Activated naive CD4-positive, alpha-beta T cell treated with anti-CD3 and anti-CD28 coated beads, Interleukin-2, amount 50 U/mL, for 72 hours (primary cell): ENCODE data around the gene ERMAP. TPM values are rescaled to one million over a fixed set of nuclear protein-coding genes. Genes with fewer than 3 reads are reported as not detected.
"Not testable (repeated sequence)": the region's sequence is repeated elsewhere in the genome, so short reads cannot be mapped to it uniquely, and the experiment has no call there.

ENCODE experiments used
- ATAC-seq, 2 donors: fragments of 150-1000 bp; cut with Tn5 transposase; 2 replicates each; pipeline ENCODE4 v1.10.0; 2021; ENCODE audit warnings: mild to moderate bottlenecking in 2 of 2, moderate library complexity in 2 of 2
- DNase-seq, 2 donors: peaks; one replicate each; pipeline ENCODE4 v3.0.0; 2021 to 2022; ENCODE audit warnings: low spot score in 2 of 2
- H3K27ac Mint-ChIP-seq, 2 donors: one replicate each; pipeline ENCODE4 v1.8.0; 2022; ENCODE audit warnings: mild to moderate bottlenecking in 2 of 2, mixed read lengths in 2 of 2
- H3K36me3 Mint-ChIP-seq, 2 donors: one replicate each; pipeline ENCODE4 v1.8.0; 2022; ENCODE audit warnings: mixed read lengths in 2 of 2
- H3K9me3 Mint-ChIP-seq, 2 donors: one replicate each; pipeline ENCODE4 v1.8.0; 2022; ENCODE audit warnings: mixed read lengths in 2 of 2
- total RNA-seq, 2 donors: library from RNA; stranded (reverse); gene quantifications; one replicate each; pipeline ENCODE4 v1.2.3, GENCODE V29; 2022

Gene ERMAP
- total RNA-seq, 2 donors from 2014 or later: 4.3 to 5.0 TPM

GRCh38 chr1:42797414-42797813 is 19.5 kb upstream of the ERMAP start:
- ATAC-seq (no peak), DNase-seq (no peak)
- H3K27ac Mint-ChIP-seq: no peak overlapping the region

GRCh38 chr1:42797979-42798378 is 18.9 kb upstream of the ERMAP start:
- Mint-ChIP-seq H3K27ac (no peak overlapping the region), H3K9me3 (no peaks in the 10 kb centered on the region), H3K36me3 (no peaks in the 10 kb centered on the region)
- ATAC-seq (no peak), DNase-seq (no peak)

More at GRCh38 chr1:42797414-42797813, 19.5 kb upstream of the ERMAP start:
- Mint-ChIP-seq H3K9me3 (no peaks in the 10 kb centered on the region), H3K36me3 (no peaks in the 10 kb centered on the region)

GRCh38 chr1:42801832-42802473 is 15.0 kb upstream of the ERMAP start:
- no peak overlapping the region for H3K27ac Mint-ChIP-seq
- no peaks in the 10 kb centered on the region for H3K9me3 Mint-ChIP-seq
- DNase-seq: no peak
- peaks cover 0 to 11% of the 10 kb centered on the region in 2 donors for H3K36me3 Mint-ChIP-seq
- ATAC-seq: no peak

GRCh38 chr1:42806171-42806570 is 10.8 kb upstream of the ERMAP start:
- DNase-seq (no peak), ATAC-seq (no peak)
- Mint-ChIP-seq H3K9me3 (no peaks in the 10 kb centered on the region), H3K27ac (no peak overlapping the region), H3K36me3 (peaks cover 0 to 11% of the 10 kb centered on the region in 2 donors)

GRCh38 chr1:42806593-42806992 is 10.3 kb upstream of the ERMAP start:
- ATAC-seq (no peak), DNase-seq (no peak)
- Mint-ChIP-seq H3K9me3 (no peaks in the 10 kb centered on the region), H3K27ac (no peak overlapping the region), H3K36me3 (peaks cover 3 to 11% of the 10 kb centered on the region in 2 donors)

GRCh38 chr1:42807056-42807668 is 9.8 kb upstream of the ERMAP start:
- DNase-seq (no peak), ATAC-seq (no peak)
- no peak overlapping the region for H3K27ac Mint-ChIP-seq
- H3K36me3 Mint-ChIP-seq: peaks cover 5 to 11% of the 10 kb centered on the region in 2 donors
- H3K9me3 Mint-ChIP-seq: no peaks in the 10 kb centered on the region

GRCh38 chr1:42814815-42815214 is 2.1 kb upstream of the ERMAP start:
- ATAC-seq, H3K36me3 Mint-ChIP-seq, DNase-seq, H3K9me3 Mint-ChIP-seq, H3K27ac Mint-ChIP-seq: not testable (repeated sequence)

- Mint-ChIP-seq H3K27ac (peak overlapping the region; percentile 30 to 80), H3K36me3 (peaks cover 5% of the 10 kb centered on the region in 2 donors), H3K9me3 (no peaks in the 10 kb centered on the region)
- peak in 1 of 2 donors; percentile 13 for DNase-seq
- ATAC-seq: peak in 1 of 2 donors; percentile 19
Measured at GRCh38 chr1:42815941-42816584, 859 bp upstream of the ERMAP start.

- Mint-ChIP-seq H3K36me3 (peaks cover 0 to 5% of the 10 kb centered on the region in 2 donors), H3K27ac (peak overlapping the region in 1 of 2 donors; percentile 80), H3K9me3 (no peaks in the 10 kb centered on the region)
- no peak for DNase-seq
- no peak for ATAC-seq
Measured at GRCh38 chr1:42817440-42817767, 482 bp downstream of the ERMAP start.

- no peak for ATAC-seq
- peaks cover 0 to 5% of the 10 kb centered on the region in 2 donors for H3K36me3 Mint-ChIP-seq
- DNase-seq: no peak
- no peaks in the 10 kb centered on the region for H3K9me3 Mint-ChIP-seq
- peak overlapping the region in 1 of 2 donors; percentile 80 for H3K27ac Mint-ChIP-seq
Measured at GRCh38 chr1:42817976-42818375, 1.1 kb downstream of the ERMAP start.

- Mint-ChIP-seq H3K36me3 (peaks cover 0 to 5% of the 10 kb centered on the region in 2 donors), H3K9me3 (no peaks in the 10 kb centered on the region), H3K27ac (no peak overlapping the region)
- DNase-seq: no peak
- ATAC-seq: no peak
Measured at GRCh38 chr1:42820813-42821212, 3.9 kb downstream of the ERMAP start.

- Mint-ChIP-seq H3K9me3 (no peaks in the 10 kb centered on the region), H3K27ac (no peak overlapping the region), H3K36me3 (no peaks in the 10 kb centered on the region)
- ATAC-seq (no peak), DNase-seq (no peak)
Measured at GRCh38 chr1:42821690-42822089, 4.8 kb downstream of the ERMAP start.

GRCh38 chr1:42822800-42823392 is 6.0 kb downstream of the ERMAP start:
- ATAC-seq: no peak
- H3K9me3 Mint-ChIP-seq: no peaks in the 10 kb centered on the region
- no peaks in the 10 kb centered on the region for H3K36me3 Mint-ChIP-seq
- H3K27ac Mint-ChIP-seq: no peak overlapping the region
- DNase-seq: no peak

GRCh38 chr1:42824481-42825035 is 7.6 kb downstream of the ERMAP start:
- no peaks in the 10 kb centered on the region for H3K9me3 Mint-ChIP-seq
- H3K36me3 Mint-ChIP-seq: no peaks in the 10 kb centered on the region
- ATAC-seq (no peak), DNase-seq (no peak)
- no peak overlapping the region for H3K27ac Mint-ChIP-seq

GRCh38 chr1:42825036-42825851 is 8.3 kb downstream of the ERMAP start:
- ATAC-seq: no peak
- Mint-ChIP-seq H3K27ac (no peak overlapping the region), H3K9me3 (no peaks in the 10 kb centered on the region), H3K36me3 (no peaks in the 10 kb centered on the region)
- DNase-seq: no peak

- no peak for ATAC-seq
Measured at GRCh38 chr1:42830631-42831030, 13.7 kb downstream of the ERMAP start.

More at GRCh38 chr1:42830631-42831030, 13.7 kb downstream of the ERMAP start:
- no peaks in the 10 kb centered on the region for H3K36me3 Mint-ChIP-seq
- peak overlapping the region in 1 of 2 donors; percentile 57 for H3K27ac Mint-ChIP-seq
- no peak for DNase-seq
- no peaks in the 10 kb centered on the region for H3K9me3 Mint-ChIP-seq
